Measurements from ENCODE around the gene DDX47.

- TF ChIP-seq GATA2 (IDR thresholded peaks at IDR 0.05; ENCODE audit: low read depth, low read length) (no peak), GATA3 (IDR thresholded peaks at IDR 0.05; ENCODE audit: low read depth, low read length) (no peak)
Observed at GRCh38 chr12:12806784-12807516, 6.2 kb upstream of the DDX47 start.
